ENCODE results near the gene MRPL1. TPM values are rescaled to one million over a fixed set of nuclear protein-coding genes. Genes with fewer than 3 reads are reported as not detected.
A peak's percentile ranks its signal among the peaks of the same experiment; 100 is the strongest.

MRPL1 gene
- total and polyA plus RNA-seq, 2 of the 13 experiments (the other 11 are each of a cell fraction or from before 2014, with no cell fraction given), result 23.3 to 61.5 TPM

- TF ChIP-seq ZBTB43 (CRISPR knock-in tag; conservative IDR thresholded peaks at IDR 0.05) (no peak), PAWR (CRISPR knock-in tag; IDR thresholded peaks at IDR 0.05; ENCODE audit: borderline replicate concordance) (no peak), IKZF5 (CRISPR knock-in tag; IDR thresholded peaks at IDR 0.05) (peak; percentile 69), DR1 (CRISPR knock-in tag; IDR thresholded peaks at IDR 0.05) (0 out of 2 replicates have a peak, but pooled peaks have one; percentile 18), ZNF414 (CRISPR knock-in tag; IDR thresholded peaks at IDR 0.05) (peak; percentile 81; the same call in 1 of the 2 replicates), EED (CRISPR knock-in tag; IDR thresholded peaks at IDR 0.05) (0 out of 2 replicates have a peak, but pooled peaks have one; percentile 30), PHF8 (CRISPR knock-in tag; IDR thresholded peaks at IDR 0.05) (peak; percentile 89), ZNF230 (CRISPR knock-in tag; IDR thresholded peaks at IDR 0.05) (peak; percentile 49; the same call in 1 of the 2 replicates), SP1 (IDR thresholded peaks at IDR 0.05) (no peak), SP1 (CRISPR knock-in tag; IDR thresholded peaks at IDR 0.05) (peak; percentile 71), ZNF441 (CRISPR knock-in tag; IDR thresholded peaks at IDR 0.05; ENCODE audit: borderline replicate concordance) (0 out of 2 replicates have a peak, but pooled peaks have one; percentile 13), HES4 (CRISPR knock-in tag; IDR thresholded peaks at IDR 0.05; ENCODE audit: borderline replicate concordance) (peak; percentile 60), ZSCAN30 (CRISPR knock-in tag; IDR thresholded peaks at IDR 0.05) (0 out of 2 replicates have a peak, but pooled peaks have one; percentile 29), ZFP62 (CRISPR knock-in tag; IDR thresholded peaks at IDR 0.05) (no peak), ZNF12 (CRISPR knock-in tag; IDR thresholded peaks at IDR 0.05) (peak; percentile 8; the same call in 1 of the 2 replicates), ZFP41 (CRISPR knock-in tag; IDR thresholded peaks at IDR 0.05; ENCODE audit: borderline replicate concordance) (0 out of 2 replicates have a peak, but pooled peaks have one; percentile 57), MXD4 (CRISPR knock-in tag; IDR thresholded peaks at IDR 0.05) (peak; percentile 85; the same call in 1 of the 2 replicates), FOXC1 (CRISPR knock-in tag; IDR thresholded peaks at IDR 0.05; ENCODE audit: borderline replicate concordance) (peak; percentile 80), HNRNPLL (IDR thresholded peaks at IDR 0.05; ENCODE audit: low read depth, low read length, poor library complexity, severe bottlenecking) (peak; percentile 70), ATF7-NPFF (CRISPR knock-in tag; IDR thresholded peaks at IDR 0.05; ENCODE audit: low read depth) (0 out of 2 replicates have a peak, but pooled peaks have one; percentile 51), ZNF777 (CRISPR knock-in tag; IDR thresholded peaks at IDR 0.05) (0 out of 2 replicates have a peak, but pooled peaks have one; percentile 50)
- TF ChIP-seq, protein P1, sequence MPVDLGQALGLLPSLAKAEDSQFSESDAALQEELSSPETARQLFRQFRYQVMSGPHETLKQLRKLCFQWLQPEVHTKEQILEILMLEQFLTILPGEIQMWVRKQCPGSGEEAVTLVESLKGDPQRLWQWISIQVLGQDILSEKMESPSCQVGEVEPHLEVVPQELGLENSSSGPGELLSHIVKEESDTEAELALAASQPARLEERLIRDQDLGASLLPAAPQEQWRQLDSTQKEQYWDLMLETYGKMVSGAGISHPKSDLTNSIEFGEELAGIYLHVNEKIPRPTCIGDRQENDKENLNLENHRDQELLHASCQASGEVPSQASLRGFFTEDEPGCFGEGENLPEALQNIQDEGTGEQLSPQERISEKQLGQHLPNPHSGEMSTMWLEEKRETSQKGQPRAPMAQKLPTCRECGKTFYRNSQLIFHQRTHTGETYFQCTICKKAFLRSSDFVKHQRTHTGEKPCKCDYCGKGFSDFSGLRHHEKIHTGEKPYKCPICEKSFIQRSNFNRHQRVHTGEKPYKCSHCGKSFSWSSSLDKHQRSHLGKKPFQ (CRISPR knock-in tag; IDR thresholded peaks at IDR 0.05; ENCODE audit: insufficient replicate concordance), result peak; percentile 78
Measured at GRCh38 chr4:77819843-77820648, 42.6 kb upstream of the MRPL1 start (continued).
